T-helper 9 cell (primary cell): Measurements from ENCODE around the gene PIK3AP1.

Source experiments
- DNase-seq: peaks from one replicate; pipeline ENCODE4 v3.0.0-alpha.2; 2020

The PIK3AP1 gene

DNA sequence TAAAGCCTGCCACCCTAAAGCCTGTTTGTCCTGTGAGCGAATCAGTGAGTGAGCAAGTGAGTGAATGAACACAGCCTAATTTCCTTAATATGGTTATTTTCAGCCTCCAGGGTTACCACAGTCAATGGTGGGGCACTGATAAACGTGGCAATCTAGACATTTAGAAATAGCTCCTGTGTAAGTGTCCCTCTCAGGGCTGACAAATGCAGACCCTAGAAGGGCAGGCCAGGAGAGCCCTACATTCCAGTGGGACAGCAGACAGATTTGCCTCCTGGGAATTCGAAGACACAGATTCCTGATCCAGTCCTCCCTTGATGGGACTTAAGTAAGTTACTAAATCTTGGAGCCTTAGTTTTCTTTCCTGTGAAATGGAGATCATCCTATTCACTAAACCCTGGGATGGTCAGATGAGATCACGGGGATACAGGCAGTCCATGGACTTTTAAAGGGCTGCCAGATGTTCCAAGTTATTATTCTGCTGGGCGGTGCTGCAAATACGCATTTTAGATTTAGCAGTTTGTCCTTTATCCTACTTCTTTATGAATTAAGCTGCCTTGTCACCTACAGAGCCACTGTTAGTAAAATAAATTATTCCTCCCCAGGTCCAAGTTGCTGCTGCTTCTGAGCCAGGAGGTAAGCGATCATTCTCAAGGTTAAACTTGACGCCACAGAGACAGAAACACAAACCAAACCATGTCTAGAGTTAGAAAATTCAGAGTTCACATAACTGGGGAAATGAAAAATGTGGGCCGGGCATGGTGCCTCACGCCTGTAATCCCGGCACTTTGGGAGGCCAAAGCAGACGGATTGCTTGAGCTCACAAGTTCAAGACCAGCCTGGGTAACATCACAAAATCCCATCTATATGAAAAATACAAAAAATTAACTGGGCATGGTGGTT, 78.7 kb downstream of the PIK3AP1 start:
- DNase-seq: no peak

DNA sequence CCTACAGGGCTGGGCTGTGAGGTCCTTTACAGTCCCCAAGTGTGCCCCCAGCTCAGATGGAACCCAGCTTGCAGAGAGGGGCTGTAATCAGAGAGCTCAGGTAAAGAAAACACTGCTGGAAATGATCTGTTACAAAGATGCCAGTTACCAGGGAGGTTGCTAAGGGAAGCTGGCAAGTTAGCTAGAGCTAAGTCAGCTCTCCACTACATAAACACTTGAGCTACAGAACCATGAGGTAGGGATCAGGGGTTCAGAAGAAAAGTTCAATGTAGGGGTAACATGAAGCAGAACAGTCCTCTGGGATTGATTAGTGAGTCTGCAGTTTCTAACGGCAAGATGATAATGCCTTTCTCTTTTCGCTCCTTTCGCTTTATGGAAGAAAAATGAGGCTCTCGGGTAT, 80.4 kb downstream of the PIK3AP1 start:
- no peak for DNase-seq

DNA sequence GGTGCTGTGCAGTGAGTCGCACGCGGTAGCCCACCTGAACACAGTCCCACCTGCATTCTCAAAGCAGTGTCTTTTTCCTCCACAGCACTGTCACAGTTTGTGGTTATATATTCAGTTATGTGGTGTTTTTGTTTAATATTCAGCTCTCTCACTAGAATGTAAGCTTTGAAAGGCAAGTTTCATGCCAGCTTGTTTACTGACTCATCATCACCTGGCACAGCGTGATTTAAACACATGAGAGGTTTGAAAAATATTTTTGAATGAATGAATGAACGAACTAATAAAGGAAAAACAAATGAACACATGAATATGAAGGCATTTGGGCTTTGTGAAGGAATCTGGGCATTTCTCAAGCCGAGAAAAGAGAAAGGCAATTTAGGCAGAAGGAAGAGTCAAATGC, 81.6 kb downstream of the PIK3AP1 start:
- DNase-seq: no peak

DNA sequence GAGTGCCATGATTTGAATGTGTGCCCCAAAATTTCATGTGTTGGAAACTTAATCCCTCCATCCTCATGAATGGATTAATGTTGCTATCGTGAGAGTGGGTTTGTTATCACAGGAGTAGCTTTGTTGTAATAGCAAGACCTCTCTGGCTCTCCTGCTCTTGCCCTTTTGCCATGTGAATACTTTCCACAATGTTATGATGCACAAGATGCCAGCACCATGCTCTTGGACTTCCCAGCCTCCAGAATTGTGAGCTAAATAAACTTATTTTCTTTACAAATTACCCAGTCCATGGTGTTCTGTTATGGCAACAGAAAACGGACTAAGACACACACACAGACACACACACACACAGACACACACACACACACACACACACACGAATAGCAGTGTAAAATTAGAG, 82.2 kb downstream of the PIK3AP1 start:
- DNase-seq: no peak

DNA sequence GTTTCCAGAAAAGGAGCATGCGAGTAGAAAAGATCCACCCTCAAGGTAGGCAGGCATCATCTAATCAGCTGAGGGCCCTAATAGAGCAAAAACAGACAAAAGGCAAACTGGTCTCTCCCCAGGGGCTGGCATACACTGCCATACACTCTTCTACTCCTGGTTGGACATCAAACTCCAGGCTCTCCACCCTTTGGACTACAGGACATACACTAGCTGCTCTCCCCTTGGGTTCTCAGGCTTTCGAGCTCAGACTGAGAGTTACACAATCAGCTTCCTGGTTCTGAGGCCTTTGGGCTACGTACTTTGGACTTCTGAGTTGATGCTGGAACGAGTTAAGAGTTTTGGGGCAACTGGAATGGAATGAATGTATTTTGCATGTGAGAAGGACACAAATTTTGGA, 82.6 kb downstream of the PIK3AP1 start:
- no peak for DNase-seq

DNA sequence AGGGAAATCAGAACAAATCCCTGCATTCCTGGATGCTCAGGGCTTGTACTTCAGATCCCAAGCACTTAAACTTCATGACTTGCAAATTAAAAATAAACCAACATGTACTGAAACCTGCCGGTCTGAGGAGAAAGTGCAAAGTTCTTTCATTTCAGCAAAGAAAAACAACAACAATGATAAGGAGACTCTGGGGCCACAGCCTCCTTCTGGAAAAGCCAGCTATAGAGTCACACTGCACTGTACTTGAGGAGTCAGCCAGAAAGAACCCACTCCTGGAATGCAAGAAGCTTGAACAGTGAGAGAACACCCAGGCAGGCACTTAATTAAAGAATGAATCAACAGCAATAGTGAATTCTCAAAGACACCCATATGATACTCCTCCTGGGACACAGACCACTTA, 83.8 kb downstream of the PIK3AP1 start:
- no peak for DNase-seq

DNA sequence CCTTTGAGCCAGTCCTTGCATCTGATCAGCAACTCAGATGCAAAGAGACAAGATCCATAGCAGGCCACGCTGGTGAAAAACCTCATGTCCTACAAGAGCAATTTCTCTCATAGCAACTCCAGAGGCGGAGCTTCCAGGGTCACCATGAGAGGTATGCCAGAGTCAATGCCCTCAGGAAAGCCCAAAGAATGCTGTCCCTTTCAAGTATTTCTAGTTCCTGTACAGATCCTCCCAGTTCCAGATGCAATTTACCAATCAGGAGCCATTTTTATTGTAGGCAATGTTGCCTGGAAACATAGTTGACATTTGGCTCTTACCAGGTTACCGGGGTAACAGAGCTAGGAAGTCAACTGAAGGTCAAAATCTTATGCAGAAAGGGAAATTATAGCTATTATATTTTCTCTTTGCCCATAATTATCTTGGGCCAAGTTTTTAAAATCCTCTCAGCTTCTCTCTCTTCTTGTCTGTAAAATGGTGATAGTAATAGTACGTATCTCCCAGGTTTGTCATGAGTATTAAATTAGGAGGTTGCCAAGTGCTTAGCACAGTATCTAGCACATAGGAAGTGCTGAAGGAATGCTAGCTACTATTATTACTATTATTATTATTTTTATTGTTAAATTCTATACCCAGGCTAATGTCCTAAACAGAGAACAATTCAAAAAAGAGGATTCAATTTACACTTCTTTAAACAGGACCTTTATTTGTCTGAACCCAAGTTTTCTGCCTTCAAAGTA, 87.2 kb downstream of the PIK3AP1 start:
- no peak for DNase-seq

DNA sequence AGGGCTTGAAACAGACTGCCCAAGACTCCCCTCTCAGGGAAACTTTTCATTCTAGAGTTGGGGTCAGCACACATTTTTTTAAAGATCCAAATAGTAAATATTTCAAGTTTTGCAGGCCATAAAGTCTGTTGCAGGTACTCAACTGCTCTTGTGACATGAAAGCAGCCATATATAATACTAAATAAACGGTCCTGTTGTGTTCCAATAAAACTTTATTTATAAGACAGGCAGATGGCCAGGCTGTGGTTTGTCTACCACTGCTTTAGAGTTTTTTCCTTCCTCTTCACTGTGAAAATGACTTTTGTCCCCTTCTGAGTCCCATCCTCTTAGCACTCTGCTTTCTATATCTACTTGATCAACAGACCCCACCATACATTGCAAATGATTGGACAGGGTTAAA, 93.0 kb downstream of the PIK3AP1 start:
- no peak for DNase-seq

DNA sequence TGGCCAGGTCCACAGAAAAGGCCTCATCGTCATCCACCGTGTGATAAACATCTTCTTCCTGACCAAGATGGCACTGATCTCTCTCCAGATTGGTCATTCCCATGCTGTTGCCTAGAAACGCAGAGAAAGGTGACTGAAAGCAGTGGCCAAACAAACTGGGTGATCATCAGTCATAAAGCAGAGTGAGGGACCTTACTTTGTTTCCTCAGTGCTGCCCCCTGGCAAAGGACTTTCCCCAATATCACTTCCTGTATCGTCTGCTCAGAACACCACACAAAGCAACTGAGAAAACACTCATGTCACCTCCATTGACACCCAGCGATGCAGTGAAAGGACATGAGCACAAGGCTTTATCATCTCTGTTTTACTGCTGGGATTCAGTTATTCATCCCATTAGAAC, 93.5 kb downstream of the PIK3AP1 start:
- DNase-seq: no peak

DNA sequence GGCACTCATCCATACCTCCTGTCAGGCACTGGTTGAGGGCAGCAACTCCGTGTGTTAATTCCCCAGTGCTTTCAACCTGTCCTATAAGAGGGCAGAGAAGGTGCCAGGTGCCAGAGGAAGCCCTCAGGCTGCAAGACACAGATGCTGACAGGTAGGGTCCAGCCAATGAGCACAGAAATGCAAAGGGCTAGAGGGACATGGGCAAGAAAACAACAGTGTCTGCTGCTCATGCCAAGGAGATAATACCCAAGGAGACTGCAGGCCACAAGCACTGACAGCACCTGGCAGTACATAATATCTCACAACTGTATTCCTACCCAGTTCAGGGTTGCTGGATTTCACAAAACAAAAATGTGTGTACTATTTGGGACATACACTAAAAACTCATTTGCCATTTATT, 95.1 kb downstream of the PIK3AP1 start:
- DNase-seq: no peak

DNA sequence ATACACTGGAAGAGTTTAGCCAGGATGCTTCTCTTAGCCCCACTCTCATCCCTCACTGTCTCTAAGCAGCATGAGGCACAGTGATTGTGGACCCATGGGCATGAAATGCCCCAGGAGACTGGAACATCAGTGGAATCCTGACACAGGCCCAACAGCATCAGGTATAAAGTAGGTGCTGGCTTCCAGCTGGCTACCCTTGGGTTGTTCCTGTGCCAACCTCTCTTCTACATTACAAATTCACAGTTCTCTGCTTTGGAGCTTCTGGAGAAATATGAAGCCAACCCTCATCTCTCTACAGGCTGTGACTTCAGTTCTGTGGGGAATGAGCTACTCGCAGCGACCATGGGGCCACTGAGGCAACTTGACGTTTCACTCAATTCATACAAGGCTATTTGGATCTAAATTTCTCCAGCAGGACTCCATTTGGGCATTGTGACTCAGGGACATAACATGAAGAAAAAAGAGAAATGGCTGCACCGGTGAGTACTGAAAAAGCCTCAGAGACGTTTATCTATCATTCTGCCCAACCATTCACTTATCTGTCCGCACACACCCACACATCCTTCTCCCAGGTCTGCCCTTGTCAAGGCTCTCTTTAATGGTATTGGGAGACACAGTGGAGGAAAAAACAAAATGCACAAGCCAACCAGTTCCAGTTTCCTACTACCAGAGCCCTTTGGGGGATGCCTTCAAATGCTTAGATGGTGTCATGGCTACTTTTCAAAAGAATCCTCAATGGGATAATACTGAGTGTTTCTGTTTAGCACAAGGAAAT, 98.1 kb downstream of the PIK3AP1 start:
- DNase-seq: no peak

DNA sequence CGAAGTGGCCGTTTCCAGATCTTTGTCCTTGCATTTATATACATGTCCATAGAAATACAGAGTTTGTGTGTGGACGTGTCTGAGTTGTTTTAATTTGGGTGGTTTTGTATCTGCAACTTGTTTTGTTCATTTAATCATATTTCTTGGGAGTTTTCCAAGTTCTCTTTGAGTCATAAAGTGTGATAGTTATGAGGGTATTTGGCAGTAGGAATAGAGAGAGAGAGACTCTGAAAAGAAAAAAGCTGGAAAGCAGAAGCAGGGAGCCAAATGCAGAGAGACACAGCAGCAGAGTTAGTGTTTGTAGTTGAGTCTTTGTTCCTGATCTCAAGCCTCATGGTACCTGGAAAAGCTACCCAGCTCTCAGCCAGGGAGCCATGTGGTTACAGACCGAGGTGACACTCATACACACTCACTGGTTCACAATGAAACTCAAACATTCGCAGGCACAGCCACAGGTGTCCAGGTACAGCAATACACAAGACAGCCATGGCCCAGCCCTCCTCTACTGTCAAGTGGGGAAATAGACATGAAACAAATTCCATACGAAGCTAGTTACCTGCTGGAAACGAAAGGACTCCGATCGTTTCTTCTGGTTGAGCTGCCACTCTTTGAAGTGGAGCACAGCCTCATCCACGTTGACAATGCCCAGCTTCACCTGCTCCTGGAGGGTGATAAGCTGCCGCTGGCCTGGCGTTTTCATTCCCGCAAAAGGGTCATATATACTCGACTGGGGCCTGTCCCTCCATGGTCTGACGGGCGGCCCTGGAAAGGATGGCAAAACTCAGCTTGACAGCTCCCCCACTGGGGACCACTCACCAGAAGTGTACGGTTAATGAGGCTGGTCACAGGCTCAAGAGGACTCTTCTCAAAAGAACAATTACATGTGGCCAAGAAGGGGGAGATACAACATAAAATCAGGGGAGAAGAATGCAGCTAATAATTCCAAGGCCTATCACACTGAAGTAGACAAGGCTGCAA, 100.2 kb downstream of the PIK3AP1 start:
- DNase-seq: no peak

DNA sequence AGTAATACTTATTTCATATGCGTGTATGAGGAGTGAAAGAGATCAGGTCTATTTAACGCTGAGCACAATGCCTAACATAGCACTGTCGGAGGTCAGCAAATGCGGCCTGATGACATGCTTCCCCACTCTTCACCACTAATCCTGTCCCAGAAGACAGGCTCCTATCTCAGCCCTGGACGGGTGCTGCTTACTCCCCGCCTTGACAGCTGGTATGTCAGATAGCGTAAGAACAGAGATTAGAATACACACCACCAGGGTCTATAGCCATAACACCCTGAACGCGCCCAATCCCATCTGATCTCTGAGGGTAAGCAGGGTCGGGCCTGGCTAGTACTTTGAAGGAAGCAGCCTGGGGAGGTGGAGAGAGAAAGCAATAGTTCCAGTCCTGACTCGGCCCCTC, 101.2 kb downstream of the PIK3AP1 start:
- DNase-seq: no peak

DNA sequence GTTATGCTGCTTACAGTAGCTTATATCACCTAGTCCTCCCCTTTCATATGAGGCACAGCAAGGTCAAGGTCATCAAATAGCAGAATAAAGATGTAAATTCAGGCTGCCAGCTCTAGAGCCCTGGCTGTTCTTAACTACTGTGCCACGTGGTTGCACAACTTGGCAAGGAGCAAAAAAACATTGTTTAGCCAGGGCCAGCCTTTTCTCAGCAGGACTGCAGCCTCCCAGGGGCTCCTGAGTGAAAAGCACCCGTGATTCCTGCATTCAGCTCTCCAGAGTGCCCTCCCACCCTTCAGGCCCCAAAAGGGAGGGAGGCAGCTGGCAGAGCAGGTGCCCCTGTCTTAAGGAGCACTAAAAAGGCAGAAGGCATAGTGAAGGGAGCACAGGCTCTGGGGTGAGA, 101.7 kb downstream of the PIK3AP1 start:
- DNase-seq: no peak

DNA sequence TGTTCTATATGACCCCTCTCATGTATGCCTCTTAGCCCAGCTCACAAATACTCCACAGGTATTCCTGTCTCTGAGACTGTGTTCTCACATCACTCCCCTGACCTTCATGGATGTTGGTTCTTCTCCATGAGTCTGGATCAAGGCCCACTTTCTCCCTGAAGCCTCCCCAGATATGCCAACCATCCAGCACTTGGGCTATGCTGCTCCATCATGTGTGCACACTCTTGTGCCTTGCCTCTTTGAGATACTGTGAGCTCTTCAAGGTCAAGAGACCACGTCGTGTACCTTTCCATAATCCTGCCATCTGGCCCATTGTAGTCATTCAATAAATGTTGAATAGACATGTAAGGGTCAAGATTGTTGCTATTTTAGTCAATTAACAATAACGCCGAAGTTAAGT, 103.4 kb downstream of the PIK3AP1 start:
- DNase-seq: no peak

DNA sequence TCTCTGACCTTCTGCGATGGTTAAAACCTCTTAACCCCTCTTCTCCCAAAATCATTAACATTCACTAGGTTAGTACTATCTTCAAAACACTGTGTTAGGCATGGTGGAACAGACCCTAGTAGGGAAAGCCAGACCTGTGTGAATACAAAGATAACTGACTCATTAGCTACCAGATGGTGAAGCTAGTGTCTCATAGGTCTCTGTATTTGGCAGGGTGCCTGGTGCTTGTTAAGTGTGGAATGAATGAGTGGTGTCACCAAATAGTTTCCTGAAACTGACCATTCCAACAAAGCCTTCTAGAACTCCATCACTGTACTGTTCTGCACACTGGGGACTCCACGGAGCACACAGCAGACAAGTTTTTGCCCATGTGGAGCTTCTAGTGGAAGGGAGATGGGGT, 105.8 kb downstream of the PIK3AP1 start:
- no peak for DNase-seq

DNA sequence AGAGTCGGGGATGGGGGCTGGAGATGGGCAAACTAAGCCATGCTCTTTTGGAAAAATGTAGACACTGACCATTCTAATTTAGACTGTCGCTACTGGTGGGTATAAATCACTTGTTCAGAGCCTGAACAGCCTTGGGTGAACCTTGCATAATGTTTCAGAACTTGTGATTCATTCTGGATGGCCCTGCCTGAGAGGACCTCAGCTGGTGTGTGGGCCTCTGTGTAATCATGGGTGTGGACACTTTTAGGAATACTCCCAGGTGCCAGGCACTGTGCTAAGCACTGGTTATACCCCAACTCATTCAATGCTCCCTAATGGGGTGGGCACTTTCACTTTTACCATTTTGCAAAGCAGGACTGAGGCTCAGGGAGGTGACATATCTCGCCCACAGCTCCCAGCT, 106.7 kb downstream of the PIK3AP1 start:
- DNase-seq: no peak

DNA sequence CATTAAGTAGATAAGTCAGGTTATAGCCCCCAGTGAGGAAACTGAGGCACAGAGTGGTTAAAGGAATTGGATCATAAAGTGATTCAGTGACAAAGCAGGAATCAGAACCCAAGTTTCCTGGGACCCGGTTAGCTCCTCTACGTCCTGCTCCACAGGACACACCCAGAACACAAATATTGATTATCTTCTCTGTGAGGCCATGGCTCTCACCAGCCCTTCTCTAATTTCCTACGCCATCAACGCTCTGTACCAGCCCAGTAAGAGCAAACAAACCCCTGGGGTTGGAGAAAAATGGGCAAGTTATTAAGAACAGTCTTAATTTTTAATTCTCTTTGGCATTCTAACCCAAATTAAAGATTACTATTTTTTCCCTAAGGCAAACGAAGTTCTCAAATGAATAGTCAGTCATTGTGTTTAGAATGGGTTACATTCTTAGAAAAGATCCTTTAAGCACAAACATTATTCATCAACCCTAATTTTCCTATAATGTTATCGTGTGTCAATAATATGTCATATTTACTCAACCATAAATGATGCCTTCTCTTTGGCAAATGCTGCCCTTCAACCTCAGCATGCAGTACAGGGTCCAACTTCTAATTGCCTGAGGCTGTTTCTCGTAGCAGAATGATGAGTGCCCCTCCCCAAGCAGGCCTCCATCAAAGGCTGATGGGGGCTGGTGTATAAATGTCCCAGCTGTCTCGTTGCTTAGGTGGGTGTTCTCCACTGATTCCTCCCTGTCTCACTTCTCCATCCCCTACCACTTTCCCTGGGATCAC, 108.1 kb downstream of the PIK3AP1 start:
- no peak for DNase-seq

DNA sequence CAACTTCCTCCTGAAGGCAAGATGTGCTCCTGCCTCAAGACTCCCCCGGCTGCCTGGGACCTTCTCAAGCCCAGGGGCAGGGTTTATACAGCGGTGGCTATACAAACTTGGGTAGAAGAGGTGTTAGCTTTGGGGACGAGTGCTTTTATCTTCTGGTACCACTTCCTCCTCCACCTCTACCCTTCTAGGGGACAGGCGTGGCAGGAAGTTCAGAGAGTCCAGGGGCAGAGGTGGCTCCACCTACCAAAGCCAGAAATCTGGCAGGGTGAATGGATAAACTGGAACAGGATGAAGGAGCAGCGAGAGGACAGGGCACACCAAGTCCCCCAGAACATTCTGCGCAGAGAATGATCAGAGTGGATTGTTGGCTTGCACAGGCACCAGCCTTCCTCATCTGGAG, 109.5 kb downstream of the PIK3AP1 start:
- no peak for DNase-seq

DNA sequence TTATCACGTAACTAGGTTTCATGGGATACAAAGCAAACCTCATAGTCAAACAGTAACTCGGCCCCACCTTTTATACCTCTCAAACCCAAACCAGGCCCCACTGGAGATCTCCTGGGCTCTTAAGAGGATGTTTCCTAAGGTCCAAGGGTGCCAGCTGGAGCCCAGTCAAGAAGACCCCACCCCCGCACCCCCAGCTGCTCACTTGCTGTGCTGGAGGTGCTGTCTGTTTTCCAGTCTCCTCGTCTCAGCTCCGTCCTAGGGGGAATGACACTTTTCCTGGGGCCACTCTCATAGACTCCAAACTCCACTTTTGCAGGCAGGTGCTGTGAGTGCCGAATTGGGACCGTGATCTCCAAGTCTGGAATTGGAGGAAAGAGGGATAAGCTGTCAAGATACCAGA, 110.8 kb downstream of the PIK3AP1 start:
- no peak for DNase-seq

DNA sequence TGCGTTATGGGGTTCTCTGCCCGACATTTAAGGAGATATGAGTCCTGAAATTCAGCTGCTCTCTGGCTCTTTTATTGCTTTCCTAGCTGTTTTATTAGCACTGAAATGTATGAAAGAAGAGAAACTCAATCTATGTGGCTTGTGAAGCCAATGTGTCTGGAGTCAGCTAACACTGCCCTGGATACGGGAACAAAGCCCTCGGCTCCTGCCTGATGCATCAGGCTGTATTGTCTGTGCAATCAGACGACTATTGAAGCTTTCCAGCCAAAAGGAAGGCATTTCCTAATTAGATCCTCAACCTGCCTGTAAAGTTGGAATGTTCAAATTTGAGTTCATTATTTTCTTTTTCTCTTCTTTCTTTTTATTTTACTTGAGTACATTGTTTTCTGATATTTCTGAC, 111.5 kb downstream of the PIK3AP1 start:
- DNase-seq: no peak

DNA sequence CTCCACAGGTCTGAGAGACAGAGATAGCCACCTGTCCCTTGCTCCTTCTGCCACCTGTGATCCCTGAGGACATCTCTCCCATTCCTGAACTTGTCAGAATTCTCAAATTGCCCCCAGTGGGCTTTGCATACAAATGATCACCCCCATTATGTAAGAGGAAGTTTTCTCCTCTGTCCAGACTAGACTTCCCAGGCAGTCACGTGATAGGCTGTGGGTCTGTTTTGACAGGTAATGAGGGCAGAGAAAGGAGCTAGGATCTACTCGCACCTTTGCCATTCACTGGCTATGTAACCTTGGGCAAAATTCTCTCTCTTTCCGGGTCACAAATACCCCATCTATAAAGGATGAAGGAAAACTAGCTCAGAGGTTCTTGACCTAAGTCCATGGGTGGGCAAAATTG, 112.1 kb downstream of the PIK3AP1 start:
- DNase-seq: no peak
